Fibroblast of skin of right quadriceps (primary cell): ENCODE measurements around the gene FLAD1.
"Not testable (repeated sequence)": the region's sequence is repeated elsewhere in the genome, so short reads cannot be mapped to it uniquely, and the experiment has no call there.

Experiments
- DNase-seq: peaks from one replicate; pipeline ENCODE4 v3.0.0-alpha.2; 2013

FLAD1 gene

DNA sequence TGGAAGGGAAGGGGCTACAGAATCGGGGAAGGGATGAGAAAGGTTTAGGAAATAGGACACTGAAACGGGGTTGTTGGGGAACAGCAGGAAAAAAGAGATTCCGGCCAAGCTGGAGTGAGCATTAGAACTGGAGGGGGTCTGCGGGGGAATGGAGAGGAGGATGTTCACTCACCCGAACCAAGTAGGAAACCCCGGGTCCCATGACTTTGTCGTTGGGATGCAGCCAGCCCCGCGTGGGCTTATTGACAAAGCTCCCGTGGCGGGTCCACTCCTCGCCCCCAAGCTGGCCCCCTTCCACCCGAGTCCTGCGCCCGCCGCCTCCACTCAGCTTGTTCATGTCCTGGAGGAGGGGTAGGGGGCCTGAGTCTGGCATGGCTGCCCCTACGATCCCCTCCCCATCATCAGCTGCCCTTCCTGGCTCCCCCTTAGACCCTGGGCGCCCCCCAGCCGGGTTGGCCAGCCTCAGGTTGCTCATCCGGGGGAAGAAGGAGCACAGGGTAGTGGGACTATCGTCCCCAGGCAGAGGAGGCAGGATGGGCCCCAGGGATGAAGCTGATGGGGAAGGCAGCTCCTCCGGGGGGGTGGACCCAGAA lies 13.2 kb upstream of the FLAD1 start:
- DNase-seq = no peak

DNA sequence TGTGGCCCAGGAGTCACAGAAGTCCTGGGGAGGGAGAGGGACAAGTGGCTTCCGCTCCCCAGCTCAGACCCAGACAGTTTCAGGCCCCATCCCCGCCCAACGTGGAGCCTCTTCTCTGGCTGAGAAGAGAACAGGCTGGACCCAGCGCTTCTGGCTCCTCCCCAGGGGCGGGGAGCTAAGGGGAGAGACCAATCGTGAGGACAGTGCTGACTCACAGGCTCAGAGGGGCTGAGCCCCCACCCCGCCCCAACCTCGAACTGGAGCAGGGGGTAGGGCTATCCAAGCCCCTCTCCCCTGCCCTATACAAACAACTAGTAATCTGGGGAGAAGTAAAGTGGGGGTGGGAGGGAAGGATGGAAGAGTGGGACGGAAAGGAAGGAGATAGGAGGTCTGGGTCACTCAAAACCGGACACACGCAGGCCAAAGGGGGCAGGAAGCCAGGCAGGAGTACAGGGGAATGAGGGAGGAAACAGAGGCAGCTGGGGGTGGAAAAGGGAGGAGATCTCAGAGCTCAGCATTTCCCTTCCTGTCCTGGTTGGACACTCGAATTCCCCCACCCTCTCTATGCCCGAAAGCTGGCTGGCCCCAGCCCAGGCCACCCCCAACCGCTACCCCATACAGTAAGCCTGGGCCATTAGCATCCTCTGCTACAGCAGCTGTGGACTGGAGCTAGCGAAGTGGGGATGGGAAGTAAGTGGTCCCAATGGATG lies 12.4 kb upstream of the FLAD1 start, which contains the start of gene SHC1:
SHC1 (minus strand) TSS at position 117 of the 710 bp plus-strand sequence. CDS start 221 bp downstream, outside the sequence.
- peak; percentile 96 for DNase-seq

DNA sequence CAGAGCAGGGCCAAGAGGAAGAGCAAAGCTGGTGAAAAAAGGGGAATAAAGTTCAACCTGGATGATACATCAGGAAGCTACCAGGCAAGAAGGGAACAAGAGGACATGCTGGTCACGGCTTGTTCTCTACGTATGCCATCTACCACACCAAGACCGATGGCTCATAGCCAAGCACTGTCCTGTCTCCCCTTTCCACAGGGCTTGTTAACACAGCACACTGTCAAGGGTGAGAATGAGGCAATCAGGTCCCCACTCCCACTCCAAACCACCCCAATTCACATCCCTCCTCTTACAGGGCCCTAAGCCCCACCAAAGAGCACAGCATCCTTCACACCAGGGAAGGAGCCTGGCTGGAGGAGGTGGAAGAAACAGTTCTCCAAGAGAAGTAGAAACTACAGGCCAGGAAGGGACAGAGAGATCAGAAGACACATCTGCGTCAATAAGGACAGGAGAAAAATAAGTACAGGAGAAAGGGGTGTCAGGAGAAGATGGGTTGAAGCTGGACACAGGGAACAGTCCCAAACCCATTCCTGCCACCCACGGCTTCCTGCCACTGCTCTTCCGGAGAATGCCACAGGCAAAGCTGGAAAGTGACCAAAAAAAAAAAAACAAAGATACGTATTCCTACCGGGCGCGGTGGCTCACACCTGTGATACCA lies 11.7 kb upstream of the FLAD1 start:
- DNase-seq = no peak

GRCh38 chr1:154972213-154972516 lies 11.0 kb upstream of the FLAD1 start:
- no peak for DNase-seq

DNA sequence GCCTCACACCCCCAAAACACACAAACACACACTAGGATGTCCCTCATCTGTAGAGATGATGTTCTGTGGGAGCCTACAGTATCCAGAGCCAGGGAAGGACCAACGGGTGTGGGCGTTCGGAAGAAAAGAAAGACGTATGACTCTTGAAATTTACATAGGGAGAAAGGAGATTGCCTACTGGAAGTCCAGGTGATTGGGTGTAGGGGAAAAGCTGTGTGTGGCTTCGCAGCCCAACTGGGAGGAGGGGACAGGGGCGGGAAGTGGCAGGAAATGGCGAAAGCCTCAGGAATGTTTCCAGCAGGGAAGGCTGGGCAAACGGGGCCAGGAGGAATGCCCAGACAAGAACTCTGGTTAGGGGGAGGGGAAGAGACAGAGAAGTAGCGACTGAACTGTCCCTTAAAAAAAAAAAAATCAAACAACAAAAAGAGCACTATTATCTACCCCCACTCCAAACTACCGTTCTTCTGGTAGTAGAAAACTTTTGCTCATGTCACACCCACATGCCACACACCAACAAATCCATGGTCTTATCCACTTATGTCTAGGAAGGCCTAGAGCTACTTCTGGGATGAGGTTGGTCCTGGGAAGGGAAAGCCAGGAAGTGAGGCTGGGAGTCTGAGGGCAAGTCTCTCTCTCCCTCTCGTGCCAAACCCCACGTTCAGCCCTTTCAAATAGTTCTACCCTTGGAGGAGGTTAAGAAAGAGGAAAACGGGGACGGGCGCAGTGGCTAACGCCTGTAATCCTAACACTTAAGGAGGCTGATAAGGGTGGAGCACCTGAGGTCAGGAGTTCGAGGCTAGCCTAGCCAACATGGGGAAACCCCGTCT lies 10.4 kb upstream of the FLAD1 start:
- peak; percentile 99 for DNase-seq

DNA sequence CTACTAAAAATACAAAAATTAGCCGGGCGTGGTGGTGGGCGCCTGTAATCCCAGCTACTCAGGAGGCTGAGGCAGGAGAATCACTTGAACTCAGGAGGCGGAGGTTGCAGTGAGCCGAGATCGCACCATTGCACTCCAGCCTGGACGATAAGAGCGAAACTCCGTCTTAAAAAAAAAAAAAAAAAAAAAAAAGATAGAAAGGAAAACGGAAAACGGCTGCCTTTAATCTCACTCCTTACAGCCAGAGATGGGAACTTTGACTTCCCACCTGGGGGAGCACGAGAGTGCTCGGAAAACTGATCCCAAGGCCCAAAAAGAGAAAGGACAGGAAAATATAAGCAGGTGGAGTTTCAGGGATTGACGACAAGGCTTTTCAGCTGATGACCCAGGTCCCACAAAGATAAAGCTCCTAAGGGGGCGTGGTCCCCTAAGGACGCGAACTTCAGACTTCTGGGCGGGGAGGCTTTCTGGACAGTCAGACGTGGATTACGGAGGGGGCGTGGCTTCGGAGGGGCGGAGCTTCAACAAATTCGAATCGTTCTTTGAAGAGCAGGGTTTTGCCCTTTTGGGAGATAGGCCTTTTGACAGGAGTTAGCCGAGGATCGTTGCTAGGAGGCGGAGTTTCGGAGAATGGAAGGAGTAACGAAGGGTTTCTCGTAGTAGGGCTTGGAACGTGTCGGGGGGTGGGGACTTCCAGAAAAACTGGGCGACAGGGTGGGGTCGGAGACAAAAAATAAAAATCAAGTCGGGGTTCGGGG lies 9.6 kb upstream of the FLAD1 start:
- DNase-seq = peak; percentile 98

DNA sequence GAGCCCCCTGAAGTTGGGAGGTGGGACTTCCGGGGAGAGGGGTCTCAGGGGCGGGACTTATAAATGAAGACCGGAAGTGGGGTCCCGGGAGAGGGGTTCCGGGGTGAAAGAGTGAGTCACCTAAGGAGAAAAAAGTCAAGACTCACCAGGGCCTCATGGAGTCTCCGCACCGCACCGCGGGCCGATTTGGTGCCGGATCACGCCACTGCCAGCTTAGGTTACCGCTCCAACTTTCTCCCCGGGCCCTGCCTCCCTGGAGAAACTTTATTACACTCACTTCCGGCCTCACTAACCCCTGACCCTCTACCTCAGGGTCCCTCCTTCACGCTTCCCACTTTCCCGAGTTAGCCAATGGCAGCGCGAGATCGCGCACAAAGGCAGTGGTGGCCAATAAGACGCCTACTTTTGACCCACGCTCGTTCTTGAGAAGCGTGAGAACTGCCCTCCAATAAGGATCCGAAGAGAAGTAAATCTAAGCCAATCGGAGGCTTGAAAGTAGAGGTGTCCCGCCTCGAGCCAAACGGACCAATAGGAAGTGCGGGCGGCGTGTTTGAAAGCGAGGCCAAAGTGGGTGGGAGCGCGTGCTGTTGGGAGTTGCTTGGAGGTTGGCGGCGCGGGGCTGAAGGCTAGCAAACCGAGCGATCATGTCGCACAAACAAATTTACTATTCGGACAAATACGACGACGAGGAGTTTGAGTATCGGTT lies 8.9 kb upstream of the FLAD1 start, which contains the start of gene CKS1B:
CKS1B (plus strand) TSS at position 580 of the 706 bp plus-strand sequence; CDS start at position 645, 65 bp downstream.
- peak; percentile 100 for DNase-seq

- peak; percentile 96 for DNase-seq
Measured at GRCh38 chr1:154974808-154975408, 8.2 kb upstream of the FLAD1 start.

DNA sequence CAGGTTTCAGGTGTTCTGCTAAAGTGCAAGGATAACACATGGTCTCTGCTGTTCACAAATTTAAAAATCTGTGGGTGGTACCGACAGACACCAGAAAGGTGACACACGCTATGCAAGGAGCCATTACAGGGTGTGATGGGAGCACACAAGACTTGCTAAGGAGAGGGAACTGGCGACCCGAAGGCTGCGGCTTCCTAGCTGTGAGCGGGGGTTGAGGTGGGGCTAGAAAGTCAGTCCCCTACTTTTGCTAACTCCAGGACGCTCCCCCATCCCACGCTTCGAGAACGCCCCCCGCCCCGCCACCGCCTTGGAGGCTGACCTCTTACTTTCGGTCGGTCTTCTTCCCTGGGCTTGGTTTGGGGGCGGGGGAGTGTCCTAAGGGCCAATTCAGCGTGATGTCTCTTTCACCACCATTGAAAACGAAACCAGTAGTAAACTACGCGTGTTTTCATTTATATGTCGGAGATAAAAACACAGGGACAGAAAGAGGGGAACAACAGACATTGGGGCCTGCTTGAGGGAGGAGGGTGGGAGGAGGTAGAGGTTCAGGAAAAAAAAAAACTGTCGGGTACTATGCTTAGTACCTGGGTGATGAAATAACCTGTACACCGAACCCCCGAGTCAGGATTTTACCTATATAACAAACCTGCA lies 7.6 kb upstream of the FLAD1 start:
- peak; percentile 44 for DNase-seq

DNA sequence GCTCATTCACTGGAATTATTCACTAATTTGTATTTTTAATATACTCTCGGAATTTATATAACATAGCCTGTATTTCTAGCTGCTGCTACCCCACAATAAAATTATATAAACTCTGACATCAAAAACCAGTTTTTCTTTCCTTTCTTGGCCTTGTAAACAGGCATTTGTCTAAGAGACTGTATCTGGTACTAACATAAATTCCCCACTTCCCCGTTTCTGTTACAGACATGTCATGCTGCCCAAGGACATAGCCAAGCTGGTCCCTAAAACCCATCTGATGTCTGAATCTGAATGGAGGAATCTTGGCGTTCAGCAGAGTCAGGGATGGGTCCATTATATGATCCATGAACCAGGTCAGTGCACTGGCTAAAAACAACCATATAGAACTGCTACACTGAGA lies 5.4 kb upstream of the FLAD1 start:
- DNase-seq = not testable (repeated sequence)

GRCh38 chr1:154978360-154978759 lies 4.8 kb upstream of the FLAD1 start:
- no peak for DNase-seq

GRCh38 chr1:154982341-154982740 lies 803 bp upstream of the FLAD1 start:
- no peak for DNase-seq

DNA sequence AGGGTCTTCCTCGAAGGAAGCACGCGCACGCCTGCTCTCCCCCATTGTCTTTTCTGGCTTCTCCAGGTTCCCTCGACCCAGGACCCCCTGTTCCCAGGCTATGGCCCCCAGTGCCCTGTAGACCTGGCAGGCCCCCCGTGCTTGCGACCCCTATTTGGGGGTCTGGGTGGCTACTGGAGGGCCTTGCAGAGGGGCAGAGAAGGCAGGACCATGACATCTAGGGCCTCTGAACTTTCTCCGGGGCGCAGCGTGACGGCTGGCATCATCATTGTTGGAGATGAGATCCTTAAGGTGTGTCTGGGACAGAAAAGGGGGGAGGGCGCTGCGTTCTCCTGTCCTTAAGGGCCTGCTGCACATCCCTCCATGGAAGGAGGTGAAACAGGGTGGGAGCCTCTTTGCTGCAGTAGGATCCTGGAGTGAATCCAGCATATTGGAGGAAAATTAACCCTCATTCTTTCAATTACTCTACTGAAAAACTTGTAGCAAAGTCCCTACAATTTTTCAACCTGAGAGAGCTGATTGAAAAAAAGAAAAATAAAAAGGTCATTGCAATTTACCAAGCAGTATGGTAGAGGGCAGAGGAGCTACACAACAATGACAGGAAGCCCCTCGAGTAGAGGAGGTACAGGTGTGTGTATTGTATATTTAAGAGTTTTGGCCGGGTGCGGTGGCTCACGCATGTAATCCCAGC lies 777 bp downstream of the FLAD1 start:
- DNase-seq = no peak

DNA sequence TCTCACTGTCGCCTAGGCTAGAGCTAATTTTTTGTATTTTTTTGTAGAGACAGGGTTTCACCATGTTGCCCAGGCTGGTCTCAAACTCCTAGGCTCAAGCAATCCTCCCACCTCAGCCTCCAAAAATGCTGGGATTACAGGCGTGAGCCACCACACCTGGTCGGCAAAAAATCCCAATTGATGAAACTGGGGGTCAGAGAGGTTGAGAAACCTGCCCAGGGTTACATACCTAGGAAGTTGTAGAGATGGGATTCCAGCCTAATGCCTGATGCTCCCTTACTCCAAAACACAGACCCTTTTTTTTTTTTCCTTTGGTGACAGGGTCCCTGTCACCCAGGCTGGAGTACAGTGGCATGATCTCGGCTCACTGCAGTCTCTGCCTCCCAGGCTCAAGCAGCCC lies 3.6 kb downstream of the FLAD1 start:
- DNase-seq = not testable (repeated sequence)

GRCh38 chr1:154987326-154987725 lies 4.2 kb downstream of the FLAD1 start:
- no peak for DNase-seq

- no peak for DNase-seq
Measured at GRCh38 chr1:154988058-154988954, 5.2 kb downstream of the FLAD1 start.

GRCh38 chr1:154989195-154989860 lies 6.2 kb downstream of the FLAD1 start:
- DNase-seq = no peak

- no peak for DNase-seq
Measured at GRCh38 chr1:154990276-154990675, 7.1 kb downstream of the FLAD1 start.
